GM19043 (cell line): ENCODE data around the gene CYSRT1.
"Not testable (repeated sequence)": the region's sequence is repeated elsewhere in the genome, so short reads cannot be mapped to it uniquely, and the experiment has no call there.

ENCODE experiments used
- ATAC-seq: cut with Tn5 transposase; IDR thresholded peaks from one replicate; pipeline ENCODE4 v1.9.1; 2021; ENCODE audit warnings: low read depth; ENCODE audit not compliant: unreplicated experiment

Gene CYSRT1

GRCh38 chr9:137245450-137246421 is 20.8 kb downstream of the CYSRT1 start:
- ATAC-seq = no peak

- no peak for ATAC-seq
Measured at GRCh38 chr9:137247135-137247915, 22.4 kb downstream of the CYSRT1 start.

DNA sequence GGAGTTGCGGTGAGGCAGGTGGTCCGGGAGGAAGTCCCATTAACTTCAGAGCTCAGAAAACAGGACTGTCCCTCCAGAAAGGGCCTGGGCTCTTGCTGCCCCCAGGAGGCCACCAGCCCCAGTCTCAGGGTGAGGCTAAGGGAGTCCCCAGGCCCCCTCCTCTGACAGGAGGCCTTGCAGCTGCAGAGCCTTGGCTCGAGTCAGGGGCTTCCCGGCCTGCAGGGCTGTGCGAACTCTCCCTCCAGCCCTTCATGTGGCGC is 22.9 kb downstream of the CYSRT1 start:
- no peak for ATAC-seq

GRCh38 chr9:137250329-137251193 is 25.6 kb downstream of the CYSRT1 start:
- no peak for ATAC-seq

GRCh38 chr9:137251194-137251461 is 26.2 kb downstream of the CYSRT1 start, which contains the start of gene STPG3:
Gene STPG3, plus strand, starts transcription at chr9:137251286. Its CDS starts 1 bp downstream, at chr9:137251287.
- no peak for ATAC-seq

- ATAC-seq = no peak
Measured at GRCh38 chr9:137251490-137252268, 26.7 kb downstream of the CYSRT1 start.

DNA sequence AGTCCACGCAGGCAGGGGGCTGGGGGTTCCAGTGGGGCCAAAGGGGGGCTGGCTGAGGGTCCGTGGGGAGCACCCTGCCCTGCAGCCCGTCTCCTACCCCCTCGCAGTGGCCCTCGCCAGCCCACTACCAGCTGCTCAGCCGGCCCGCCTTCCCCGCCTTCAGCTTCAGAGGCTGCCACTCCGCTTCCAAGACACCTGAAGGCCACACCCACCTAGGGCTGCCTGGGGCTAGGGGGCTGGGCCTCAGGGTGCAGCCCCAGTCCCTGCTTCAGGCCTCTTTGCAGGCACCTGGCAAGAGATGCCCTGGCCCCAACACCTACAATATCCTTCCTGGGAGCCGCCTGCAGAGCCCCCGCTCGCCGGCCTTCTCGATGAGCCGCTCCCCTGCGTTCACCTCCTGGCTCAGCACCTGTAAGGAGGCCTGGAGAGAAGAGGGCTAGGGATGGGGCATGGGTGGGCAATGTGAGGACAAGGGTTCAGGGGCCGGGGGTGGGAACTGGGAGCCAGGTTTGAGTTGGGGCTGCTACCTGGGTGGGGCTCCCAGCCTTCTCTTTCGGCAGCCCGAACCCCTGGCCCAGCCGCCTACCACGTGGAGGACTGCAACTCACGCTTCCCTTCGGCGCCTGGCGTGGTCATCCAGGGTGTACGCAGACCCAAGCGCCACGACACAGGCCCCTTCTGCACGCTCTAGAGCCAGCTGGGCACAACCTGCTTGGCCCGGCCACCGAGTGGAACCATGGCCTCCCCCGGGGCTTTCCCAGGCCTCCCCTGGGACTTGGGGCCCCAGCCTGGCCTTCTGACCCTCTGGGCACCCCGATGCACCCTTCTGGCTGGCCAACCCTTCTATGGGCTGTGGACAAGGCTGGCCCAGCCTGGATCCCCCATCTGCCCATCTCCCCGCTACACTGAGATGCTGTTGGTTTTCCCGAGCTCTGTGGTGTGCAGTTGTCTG is 27.9 kb downstream of the CYSRT1 start:
- ATAC-seq = no peak

DNA sequence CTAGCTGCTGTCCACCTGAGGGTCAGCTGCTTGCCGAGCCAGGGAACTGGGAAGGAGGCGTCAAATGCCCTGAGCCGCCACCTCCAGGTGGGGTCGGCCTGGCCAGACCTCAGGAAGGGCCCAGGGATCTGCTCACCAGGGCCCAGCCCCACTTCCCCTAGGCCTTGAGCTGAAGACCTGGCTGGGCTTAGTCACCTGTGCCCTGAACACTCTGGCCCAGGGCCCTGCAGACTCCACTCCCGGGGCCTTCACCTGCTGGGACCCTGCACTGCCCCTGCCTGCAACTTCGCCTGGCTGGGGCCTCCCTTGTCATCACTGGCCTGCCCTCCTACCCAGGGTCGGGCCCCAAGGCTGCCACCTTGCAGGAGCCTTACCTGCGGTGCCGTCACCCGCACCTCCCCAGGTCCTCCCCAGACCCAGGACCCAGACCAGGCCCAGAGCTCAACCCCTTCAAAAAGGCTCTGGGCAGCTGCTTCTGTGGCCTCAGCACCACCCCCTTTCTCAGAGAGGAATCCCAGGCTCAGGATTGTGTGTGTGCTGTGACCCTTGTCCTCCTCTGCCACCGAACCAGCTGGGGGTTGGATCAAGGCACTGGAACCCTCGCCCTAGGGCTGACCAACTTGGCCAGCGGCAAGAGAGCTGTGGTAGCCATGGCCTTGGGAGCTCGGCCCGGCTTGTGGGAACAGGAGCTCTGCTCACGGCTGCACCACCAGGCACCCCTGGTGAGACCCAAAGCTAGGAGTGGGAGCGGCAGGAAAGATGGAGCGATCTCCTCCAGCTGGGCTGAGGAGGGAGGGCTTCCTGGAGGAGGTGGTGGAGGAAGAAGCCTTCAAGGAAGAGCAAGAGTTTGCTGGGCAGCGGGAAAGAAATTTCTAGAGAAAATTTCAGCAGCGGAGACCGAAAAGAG is 29.0 kb downstream of the CYSRT1 start:
- ATAC-seq = no peak

DNA sequence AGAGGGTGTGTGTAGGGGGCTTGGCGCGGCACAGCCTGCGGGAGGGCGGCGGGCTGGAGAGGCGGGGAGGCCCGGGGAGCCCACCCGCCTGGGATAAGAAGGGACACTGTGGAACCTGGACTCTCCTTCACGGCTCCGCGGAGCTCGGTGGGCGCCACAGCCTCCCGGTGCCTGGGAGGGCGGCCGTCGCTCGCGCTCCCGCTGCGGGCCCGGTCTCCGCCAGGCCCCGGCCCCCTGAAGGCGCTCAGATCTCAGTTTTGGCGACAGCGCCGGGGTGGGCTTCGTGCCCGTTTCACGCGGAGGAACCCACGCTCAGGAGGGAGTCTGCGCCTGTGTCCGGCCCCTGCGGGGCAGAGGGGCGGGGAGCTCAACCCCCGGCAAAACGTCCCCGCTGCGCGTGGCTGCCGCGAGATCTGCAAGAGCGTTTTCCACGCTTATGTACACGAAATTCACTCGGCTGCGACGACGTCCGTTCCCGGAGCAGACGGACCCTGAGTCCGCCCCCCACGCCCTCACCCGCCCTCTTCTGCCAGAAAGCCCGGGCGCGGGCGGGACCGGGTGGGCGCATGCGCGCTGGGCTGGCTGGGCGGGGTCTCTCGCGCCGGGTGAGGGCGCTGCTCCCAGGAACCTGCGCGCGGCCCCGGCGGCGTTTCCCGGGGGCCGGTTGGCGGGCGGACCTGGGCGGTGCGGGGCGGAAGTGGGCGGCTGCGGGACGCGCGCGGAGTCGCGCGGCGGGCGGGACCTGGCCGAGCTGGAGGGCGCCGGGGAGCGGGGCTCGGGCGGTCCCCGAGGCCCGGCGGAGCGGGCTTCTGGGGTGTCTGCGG is 29.9 kb downstream of the CYSRT1 start, which contains the start of gene NELFB:
Gene NELFB (plus strand): TSS at position 704 of the 824 bp plus-strand sequence.
- peak; percentile 79 for ATAC-seq

GRCh38 chr9:137255448-137256114 is 30.6 kb downstream of the CYSRT1 start:
- peak; percentile 5 for ATAC-seq

GRCh38 chr9:137256362-137256761 is 31.4 kb downstream of the CYSRT1 start:
- ATAC-seq = no peak

GRCh38 chr9:137256856-137257255 is 31.9 kb downstream of the CYSRT1 start:
- no peak for ATAC-seq

GRCh38 chr9:137262173-137262908 is 37.4 kb downstream of the CYSRT1 start:
- ATAC-seq = not testable (repeated sequence)

DNA sequence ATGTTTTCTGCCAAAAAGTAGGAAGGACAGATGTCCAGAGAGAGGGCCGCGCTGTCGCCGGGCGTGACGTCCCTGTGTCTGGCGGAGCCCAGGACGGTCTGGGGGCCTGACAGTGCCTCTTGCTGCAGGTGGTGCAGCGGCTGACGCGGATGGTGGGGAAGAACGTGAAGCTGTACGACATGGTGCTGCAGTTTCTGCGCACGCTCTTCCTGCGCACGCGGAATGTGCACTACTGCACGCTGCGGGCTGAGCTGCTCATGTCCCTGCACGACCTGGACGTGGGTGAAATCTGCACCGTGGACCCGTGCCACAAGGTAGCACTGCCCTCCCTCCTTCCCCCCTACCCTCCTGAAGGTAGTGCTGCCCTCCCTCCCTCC is 37.9 kb downstream of the CYSRT1 start:
- no peak for ATAC-seq

DNA sequence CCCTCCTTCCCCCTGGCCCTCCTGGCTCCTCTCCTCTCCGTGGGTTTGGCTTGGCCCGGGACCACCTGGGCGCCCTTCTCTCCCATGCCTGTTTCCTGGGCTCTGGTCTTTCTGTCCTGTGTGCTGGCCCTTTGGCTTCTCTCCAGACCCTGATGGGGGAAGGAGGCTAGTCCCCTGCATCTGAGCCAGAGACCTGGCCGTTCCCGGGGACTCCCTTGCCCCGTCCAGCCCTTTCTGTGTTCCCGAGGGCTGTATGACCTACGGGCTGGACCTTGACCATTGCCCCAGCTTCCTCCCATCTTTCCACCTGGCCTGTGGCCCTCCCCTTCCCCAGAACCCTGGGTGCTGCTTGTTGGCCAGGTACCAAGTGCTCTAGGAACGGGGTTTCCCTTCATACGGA is 38.5 kb downstream of the CYSRT1 start:
- no peak for ATAC-seq

- ATAC-seq = no peak
Measured at GRCh38 chr9:137264067-137264466, 39.1 kb downstream of the CYSRT1 start.
